Occipital lobe (tissue), 2 donors: ENCODE measurements around the gene EHD1. TPM values are rescaled to one million over a fixed set of nuclear protein-coding genes. Genes with fewer than 3 reads are reported as not detected.

Experiments
- DNase-seq: peaks from one replicate; lab custom pipeline; 2025; lab: John Stamatoyannopoulos, UW
- total RNA-seq: library from RNA; depleted of rRNA; stranded (reverse); fragments of >200 nt; gene quantifications from one replicate; pipeline ENCODE4 v1.2.3, GENCODE V29; 2014

The EHD1 gene
- total RNA-seq, 1 donor from 2014 or later = 22.9 TPM

DNA sequence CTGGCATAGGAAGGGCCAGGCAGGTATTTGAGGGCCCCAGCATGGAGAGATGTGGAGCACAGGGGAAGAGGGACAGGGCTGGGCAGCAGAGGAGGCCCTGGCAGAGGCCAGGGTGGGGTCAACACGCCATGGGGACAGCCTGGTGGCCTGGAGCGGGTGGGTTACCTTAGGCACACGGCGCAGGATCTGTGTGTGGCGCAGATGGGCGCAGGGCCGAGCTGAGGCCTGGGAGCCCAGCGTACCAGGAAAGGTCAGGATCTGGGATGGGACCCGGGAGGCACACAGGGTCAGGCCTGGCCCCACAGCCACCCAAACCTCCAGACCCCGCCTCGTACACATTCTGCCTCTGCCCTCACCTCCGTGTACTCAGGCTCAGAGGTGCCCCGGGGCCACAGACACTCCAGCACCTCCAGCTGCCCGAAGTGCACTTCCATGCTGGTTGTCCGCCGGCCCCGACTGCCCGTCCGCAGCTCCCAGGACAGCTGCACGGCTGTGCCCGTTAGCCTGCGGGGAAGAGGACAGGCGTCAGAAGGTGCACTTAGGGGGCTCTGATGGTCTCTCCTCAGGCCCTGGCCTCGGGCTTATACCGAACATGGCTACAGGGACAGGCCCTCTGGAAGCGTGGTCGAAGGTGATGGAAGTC is 32.2 kb upstream of the EHD1 start:
- DNase-seq = no peak

DNA sequence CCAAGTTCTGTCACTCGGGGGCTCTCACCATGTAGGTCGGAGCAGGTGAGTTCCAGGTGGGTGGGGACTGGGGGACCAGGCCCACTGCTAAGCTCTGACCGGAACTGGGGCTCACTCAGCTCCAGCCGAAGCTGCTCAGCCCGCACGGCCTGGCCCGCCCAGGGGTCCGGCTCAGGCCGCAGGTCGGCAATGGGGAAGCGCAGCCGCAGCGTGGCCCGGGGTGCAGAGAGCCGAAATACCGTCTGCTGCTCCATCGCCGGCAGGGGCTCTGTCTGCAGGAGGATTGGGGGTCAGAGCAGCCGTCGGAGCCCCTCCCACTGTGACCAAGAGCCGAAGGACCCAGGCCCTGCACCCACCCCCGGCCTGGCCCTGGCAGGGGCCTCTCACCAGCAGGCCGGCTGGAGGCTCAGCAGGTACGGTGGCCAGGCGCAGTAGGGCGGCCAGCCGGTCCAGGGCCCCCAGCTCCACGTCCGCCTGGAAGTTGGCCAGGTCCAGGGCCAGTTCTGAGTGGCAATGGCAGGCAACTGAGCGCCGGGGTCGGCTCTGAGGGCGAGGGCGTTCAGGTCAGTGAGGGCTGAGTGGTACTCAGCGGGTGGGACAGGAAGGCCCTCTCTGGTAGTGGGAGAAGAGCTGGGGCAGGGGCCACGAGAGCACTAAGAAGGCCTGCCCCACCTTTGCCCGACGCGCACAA is 31.4 kb upstream of the EHD1 start:
- DNase-seq = no peak

DNA sequence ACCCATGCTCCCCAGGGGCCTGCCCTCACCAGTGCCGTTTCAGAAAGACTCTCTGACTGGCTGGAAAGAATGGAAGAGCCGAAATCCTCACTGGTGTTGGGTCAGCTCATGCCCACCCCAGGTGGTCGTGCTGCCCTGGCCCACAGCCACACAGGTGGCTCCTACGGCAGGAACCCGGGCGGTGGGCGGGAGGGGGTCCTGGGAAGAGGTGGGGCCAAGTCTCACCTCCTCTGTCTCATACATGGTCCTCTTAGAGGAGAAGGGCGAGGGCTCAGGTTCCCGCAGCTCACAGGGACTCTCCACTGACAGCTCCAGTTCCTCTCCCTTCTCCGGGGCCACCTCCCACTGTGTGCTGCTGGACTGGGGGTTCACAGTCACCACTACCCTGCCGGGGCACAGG is 30.3 kb upstream of the EHD1 start:
- no peak for DNase-seq

DNA sequence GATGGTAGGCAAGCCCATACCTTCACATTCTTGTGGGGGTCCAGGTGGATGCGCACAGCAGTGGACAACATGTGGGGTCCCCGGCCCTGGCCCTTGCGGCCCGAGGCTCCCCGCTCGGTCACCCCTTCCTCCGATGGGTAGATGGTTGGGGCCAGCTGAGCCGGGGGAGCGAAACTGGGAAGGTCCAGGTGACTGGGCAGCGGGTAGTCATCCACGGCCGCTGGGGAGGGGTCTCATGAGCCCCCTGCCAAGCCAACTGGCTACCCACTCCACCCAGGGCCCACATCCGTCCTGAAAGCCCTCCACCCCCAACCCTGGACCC is 27.9 kb upstream of the EHD1 start:
- DNase-seq = no peak

DNA sequence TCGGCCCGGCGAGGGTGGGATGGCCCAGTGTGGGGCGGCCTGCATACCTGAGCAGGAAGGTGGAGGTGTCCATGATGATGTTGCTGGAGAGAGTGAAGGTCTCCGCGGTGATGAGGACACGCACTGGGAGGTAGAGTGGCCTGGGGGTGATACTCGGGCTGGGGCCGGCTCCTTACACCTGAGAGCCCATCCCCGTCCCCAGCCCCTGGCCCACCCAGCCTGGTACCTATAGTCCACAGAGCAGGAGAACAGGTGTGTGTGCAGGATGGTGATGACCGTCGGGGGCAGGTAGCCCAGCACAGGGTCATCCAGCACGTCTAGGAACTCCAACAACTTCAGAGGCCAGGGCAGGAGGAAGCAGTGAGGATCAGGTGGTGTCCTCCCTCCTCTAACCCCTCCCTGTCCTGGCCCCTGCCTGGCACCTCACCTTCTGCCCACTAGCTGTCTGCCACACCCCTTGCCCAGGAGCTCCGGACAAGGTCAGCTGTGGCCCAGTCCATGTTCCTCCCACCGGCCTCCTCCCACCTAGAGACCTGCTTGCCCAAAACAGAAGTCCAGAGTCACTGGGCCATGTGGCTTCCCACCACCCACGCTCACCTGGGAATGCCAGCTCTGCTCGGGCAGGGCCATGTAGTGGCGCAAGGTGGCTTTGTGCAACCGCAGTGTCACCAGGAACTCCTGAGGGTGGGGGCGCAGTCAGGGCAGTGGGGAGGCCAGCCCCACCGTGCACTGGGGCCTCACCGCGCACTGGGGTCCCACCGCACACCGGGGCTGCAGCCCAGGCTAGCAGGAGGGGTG is 27.3 kb upstream of the EHD1 start:
- DNase-seq = no peak

DNA sequence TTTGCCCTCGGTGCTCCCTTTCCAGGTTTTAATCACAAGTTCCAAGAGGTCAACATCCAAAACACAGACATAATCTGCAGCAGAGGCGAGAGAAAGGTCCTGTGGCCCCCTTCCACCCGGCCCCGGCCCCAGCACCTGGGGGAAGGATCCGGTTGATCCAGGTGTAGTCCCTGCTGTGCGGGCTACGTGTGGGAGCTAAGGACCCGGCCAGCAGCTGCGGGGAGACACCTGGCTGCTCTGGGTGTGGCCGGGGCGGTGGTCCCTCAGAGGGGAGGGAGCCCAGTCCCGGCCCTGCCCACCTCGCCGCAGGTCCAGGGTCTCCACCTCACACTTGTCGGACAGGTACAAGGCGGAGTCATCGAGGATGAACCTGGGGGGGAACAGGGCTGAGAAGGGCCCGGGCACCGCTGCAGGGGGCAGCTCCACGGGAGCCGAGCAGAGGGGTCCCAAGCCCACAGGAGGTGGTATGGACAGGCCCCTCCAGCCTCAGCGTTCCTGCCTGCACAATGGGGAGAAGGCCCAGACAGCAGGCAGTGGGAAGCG is 24.9 kb upstream of the EHD1 start:
- no peak for DNase-seq

DNA sequence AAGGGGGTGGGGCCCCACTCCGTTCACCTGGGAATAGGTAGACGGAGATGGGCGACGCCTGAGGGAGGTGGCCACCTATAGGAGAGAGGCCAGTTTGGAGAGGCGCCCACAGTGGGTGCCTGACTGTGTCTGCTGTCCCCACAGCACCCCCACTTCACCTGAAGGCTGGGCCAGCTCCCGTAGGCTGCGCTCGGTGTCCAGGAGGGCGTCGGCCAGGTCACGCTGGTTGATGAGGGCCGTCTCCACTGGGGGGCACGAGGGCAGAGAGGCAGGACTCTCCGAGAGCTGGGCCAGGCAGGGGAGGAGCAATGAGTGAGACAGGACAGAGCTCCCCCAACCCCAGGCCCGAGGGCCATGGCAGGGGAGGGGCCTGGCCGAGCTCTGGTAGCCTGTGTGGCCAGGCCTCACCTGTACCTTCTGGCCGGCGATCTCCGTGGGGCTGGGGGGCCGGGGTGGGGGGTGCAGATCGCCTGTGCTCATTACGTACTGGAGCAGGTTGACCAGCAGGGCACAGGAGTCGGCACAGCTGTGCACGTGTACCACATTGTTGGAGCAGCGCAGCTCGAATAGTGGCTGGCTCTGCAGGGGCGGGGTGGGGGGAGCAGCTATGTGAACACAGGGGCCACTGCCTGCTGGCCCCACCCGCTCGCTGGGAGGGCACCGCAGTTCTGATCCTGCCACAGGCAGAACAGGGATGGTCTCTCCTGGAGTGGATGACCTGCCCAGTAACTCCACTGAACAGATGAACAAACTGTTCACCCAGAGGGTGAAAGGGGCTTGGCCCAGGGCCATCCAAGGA is 23.9 kb upstream of the EHD1 start:
- DNase-seq = no peak

DNA sequence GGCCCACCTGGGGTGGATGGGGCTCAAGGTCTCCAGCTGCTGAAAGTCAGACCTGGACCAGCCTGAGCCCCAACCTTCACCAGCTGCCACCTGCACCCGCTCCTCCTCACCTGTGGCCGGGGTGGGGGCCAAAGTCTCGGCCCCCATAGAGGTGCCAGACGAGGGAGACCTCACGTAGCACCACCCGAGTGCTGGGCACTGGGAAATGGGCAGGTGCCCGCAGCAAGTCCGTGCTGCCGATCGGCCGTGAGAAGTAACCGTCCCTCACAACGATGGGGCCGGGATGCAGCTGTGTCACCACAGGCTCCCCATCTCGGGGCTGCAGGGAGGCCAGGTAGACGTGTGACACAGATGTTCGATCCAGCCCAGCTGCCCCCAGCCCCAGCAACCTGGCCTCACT is 22.4 kb upstream of the EHD1 start:
- DNase-seq = no peak

DNA sequence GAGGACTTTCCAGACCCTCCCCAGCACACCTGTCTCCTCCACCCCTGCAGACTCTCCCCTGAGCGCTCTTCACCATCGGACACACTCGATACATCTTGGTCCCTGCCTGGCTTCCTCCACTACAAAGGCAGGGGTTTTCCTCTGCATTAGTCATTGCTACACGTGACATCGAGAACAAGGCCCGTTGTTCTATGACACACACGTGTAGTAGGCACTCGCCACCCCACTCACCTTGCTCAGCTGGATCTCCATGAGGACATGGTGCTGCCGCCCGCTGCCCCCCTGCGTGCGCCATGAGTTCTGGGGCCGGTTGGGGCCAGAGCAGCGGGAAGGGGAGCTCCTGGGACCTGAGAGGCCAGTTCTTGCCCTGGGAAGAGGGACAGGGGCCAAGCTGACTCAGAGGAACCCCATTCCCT is 21.9 kb upstream of the EHD1 start:
- DNase-seq = no peak

DNA sequence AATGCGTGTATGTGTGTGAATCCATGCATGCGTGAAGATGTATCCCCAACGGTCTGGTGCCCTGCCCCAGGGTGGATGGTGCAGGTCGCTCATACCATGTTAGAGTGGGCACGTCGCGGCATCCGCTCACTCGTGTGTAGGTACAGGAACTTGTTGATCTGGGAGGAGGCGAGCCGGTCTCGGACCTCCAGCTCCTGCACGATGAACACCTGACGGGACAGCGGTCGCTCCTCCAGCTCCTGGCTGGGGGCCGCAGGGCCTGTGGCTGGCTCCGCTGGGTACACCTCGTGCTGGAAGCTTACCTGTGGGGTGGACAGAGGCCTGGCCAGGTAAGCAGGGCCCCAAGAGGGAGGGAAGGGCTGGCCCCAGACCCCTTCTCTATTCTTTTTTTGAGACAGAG is 20.1 kb upstream of the EHD1 start:
- no peak for DNase-seq

DNA sequence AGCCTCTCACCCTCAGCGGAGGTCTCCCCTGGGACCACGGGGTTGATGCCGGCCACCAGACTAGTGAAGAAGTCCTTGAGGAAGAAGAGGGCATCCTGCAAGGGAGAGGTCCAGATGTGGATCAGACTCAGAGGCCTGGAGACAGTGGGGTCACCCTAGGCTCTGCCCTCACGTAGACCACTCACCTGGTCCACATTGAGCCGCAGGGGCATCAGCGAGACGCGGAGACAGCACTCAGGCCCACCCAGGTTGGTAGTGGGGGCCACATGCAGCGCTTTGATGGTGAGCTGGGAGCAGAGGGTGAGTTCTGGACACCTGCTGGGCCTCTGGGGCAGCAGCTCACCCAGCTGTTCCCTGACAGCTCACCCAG is 19.6 kb upstream of the EHD1 start:
- no peak for DNase-seq

DNA sequence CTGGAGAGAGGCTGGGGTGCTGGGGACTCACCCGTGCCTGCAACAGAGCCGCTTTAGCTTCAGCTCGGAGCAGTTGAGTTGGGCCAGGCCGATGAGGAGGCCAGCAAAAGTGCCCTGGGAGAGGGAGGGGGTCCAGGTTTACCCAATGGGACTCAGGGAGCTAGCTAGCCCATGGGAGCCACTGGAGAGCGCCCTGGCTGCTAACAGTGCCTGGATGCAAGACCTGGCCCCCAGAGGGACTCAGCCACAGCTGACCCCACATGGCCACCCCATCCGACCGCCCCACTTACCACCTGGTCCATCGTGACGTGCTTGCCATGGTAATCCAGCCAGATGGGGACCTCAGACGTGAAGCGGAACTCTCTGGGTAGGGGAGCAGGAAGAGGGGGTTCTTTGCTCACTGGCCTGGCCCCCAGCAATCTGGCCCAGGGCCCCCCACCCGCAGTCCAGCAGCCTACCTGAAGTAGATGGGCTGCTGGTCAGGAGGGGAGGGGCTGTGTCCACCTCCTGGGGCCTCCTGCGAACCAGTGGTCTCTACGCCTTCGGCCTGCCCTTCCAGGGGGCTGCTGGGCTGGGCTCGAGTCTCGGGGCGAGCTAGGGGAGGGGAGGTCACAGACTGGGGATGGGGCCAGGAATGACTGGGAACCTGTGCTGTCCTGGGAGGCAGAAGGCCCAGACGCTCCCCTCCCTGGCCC is 19.1 kb upstream of the EHD1 start:
- no peak for DNase-seq

DNA sequence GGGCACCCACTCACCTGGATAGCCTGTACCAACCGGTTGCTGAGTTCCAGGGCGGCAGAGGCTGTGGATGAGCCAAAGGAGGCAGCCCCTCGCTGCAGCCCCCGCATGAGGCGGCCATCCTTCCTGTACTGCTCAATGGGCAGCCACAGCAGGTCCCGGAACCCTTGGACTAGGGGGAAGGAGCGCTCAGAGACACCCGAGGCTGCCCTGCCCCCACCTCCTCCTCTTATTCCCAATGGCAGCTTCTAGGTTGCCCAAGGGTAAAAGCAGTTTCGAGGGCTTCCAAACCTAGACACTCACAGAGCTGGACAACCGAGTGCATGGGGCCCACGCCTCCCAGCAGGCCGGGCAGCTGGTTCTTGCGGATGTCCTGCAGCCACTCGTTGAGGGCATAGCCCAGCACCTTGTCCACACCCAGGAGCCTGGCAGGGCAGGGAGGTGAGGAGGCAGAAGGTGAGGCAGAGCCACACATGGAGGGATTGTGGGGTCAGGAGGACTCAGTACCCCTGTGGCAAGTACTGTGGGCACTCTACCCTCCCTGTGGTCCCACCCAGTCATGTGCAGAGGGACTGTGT is 18.1 kb upstream of the EHD1 start:
- no peak for DNase-seq

DNA sequence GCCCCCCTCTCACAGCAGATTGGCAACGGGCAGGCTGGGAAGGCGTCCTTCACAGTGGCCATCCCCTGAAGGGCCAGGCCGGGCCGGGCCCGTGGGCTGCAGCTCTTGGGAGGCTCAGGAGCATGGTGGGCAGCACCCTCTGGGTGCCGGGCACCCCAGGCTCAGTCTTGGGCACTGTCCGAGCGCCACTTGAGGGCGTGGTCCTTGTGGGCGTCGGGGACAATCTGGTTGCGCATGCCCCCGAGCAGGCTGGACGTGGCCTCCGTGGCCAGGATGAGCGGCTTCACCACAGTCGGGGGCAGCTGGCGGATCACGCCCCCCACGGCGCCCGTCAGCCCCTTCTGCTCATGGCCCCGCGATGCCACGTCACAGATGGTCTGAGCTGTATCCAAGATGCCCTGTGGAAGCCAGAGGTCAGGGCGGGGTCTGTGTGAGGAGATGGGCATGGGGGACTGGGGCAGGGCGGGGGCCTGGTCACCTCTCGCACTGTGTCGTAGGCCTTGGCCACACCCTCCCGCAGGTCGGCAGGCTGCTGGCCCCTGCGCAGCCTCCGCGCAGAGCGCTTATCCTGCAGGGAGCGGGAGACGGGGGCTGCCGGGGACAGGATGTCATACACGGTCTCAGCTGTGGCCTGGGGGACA is 16.5 kb upstream of the EHD1 start:
- DNase-seq = no peak

DNA sequence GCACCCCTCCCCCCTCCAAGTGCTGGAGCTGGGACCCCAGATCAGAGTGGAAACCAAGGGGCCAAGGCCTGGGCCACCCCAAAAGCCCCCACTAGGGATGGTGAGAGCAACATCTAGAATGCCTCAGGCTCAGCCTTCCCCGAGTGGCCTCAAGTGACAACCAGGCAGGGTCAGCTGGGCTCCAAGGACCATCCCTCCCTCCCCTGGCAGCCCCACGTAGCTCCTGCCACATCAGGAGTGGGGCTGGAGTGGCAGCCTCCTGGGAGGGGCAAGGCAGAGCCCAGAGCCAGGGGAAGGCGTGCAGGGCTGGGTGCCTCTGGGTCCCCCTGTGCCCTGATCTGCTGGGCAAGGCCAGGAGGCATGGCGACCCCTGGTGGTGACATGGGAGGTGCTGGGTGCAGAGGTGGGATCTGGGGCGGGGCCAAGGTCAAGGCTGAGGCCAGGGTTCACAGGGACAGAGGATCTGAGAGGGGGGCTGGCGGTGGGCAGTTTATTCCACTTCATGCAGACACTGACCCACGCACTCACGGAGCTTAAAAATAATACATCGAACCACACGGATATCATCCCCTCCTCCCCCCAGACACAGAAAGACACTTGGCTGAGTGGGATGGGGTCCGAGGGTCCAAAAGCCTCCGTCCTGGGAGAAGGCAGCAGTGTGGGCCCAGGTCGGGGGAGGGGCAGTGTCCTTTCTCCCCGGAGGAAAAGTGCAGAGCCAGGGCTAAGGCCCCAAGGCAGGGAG is 15.8 kb upstream of the EHD1 start:
- DNase-seq = peak; percentile 17

DNA sequence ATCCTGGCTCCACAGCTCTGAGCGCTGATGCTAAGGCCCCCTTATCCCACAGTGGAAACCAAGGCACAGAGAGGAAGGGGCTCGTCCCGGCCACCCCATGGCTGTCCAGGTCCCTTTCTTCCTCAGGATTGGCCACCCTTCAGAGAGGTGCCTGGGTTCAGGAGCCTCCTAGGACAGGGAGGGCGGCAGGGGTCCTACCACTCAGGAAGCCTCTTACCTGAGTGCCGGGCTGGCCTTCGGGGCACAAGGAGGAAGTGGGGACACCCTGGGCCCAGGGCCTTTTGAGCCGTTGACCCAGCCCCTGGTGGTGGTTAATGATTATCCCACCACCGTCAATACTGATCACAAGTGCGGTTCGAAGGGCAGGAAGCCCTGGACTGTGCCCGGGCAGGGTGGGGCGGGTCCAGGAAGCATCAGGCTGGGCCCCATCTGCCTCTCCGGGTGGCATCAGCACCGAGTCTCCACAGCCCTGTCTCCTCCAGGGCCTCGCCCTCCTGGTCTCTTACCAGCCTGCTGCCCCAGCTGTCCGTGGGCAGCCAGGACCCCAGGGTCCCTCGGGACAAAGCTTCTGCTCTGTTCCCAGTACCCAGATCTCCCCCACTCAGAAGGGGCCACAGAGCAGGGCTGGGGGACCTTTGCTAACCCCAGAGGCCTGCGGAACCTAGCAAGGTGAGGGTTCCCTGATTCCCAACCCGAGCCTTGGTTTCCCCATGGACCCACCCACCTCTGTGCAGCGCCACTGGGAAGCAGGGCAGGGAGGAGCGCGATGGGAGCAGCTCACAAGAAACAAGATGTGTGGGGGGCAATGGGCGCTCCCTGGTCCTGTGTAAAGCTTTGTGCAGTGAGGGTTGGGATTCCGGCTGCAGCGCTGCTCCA is 15.0 kb upstream of the EHD1 start:
- no peak for DNase-seq

DNA sequence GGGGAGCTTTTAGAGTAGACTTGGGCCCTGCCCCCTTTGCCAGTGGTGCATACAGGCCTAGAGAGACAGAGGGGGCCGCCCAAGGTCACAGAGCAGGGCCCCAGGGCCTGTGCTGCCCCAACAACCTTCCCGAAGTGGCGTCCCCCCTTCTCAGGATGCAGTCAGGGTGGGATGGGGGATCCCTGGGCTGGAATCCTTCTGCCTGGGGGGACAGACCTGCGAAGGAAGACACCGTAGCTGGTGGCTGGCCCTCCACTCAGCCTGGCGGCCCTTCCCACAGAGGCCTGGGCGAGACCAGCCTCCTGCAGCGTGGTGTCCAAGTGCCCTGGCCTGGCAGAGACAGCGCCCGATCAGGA is 14.4 kb upstream of the EHD1 start:
- no peak for DNase-seq

DNA sequence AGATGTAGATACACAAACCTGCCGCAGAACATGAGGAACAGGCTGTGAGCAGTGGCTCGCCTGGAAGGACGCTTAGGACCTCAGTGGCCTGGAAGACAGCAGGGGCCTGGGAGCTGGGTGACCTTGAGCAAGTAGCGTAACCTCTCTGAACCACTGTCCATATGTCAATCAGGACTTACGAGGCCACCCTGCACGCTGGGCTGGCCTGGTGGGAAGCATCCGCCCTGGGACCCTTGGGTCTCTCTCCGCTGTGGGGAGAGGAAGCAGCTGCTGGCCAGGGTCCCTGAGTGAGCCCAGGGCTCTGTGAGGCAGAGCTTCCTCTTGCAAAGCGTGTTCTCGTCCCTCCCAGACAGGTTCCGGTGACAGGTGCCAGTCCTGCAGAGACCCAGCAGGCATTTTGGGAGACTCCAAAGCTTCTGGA is 14.0 kb upstream of the EHD1 start:
- DNase-seq = no peak

DNA sequence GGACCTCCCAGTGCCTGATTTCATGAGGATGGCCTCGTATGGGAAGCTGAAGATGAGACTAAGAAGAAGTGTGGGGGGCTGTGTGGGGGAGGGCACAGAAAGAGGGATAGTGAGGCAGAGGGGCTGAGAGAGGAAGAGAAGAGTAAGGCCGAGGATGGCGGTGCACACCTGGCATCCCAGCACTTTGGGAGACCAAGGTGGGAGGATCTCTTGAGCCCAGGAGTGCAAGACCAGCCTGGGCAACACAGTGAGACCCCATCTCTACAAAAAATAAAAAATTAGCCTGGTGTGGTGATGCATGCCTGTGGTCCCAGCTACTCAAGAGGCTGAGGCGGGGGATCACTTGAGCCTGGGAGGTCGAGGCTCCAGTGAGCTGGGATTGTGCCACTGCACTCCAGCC is 13.5 kb upstream of the EHD1 start:
- no peak for DNase-seq
